Osteoblast (primary cell): ENCODE results near the gene USP21. TPM values are rescaled to one million over a fixed set of nuclear protein-coding genes. Genes with fewer than 3 reads are reported as not detected.

Source experiments
- DNase-seq: peaks from one replicate; pipeline ENCODE4 v3.0.0; 2011; ENCODE audit warnings: low spot score, mixed read lengths; ENCODE audit not compliant: insufficient read length; ENCODE audit errors: missing footprints
- H2AFZ ChIP-seq: 2 replicates; pipeline ENCODE4 v1.6.0; 2011; ENCODE audit warnings: mild to moderate bottlenecking, low read length
- H3K27ac ChIP-seq: 2 replicates; pipeline ENCODE4 v1.5.1; 2011; ENCODE audit warnings: mild to moderate bottlenecking, low read depth, low read length, moderate library complexity
- H3K27me3 ChIP-seq: 2 replicates; pipeline ENCODE4 v1.6.0; 2012; ENCODE audit warnings: mild to moderate bottlenecking, control low read depth, inconsistent platforms, low read length, moderate library complexity; ENCODE audit not compliant: insufficient read depth
- H3K36me3 ChIP-seq: 2 replicates; pipeline ENCODE4 v1.5.1; 2011; ENCODE audit warnings: mild to moderate bottlenecking, low read length, control low read depth, moderate library complexity; ENCODE audit not compliant: insufficient read depth
- H3K4me1 ChIP-seq: 2 replicates; pipeline ENCODE4 v1.5.1; 2011; ENCODE audit warnings: mild to moderate bottlenecking, low read length, control low read depth, moderate library complexity; ENCODE audit not compliant: insufficient read depth
- H3K4me2 ChIP-seq: 2 replicates; pipeline ENCODE4 v1.6.0; 2011; ENCODE audit warnings: mild to moderate bottlenecking, low read length; ENCODE audit not compliant: insufficient read depth
- H3K4me3 ChIP-seq: fragments of 200-600 bp; sonication (generic); 3 replicates; pipeline ENCODE4 v1.5.1; 2012; ENCODE audit warnings: mild to moderate bottlenecking, low read length, inconsistent platforms; ENCODE audit not compliant: insufficient read depth
- H3K79me2 ChIP-seq: 2 replicates; pipeline ENCODE4 v1.6.0; 2012; ENCODE audit warnings: mild to moderate bottlenecking, low read length, control low read depth, inconsistent platforms; ENCODE audit not compliant: insufficient read depth
- H3K9me3 ChIP-seq: 2 replicates; pipeline ENCODE4 v1.5.1; 2011; ENCODE audit warnings: low read depth, low read length, control low read depth
- H4K20me1 ChIP-seq: 2 replicates; pipeline ENCODE4 v1.6.0; 2012; ENCODE audit warnings: mild to moderate bottlenecking, low read length, control low read depth; ENCODE audit not compliant: insufficient read depth
- total RNA-seq: library from RNA; depleted of rRNA; stranded (reverse); fragments of >200 nt; gene quantifications from 2 replicates; pipeline ENCODE4 v1.2.3, GENCODE V29; 2012
- TF ChIP-seq, protein P1 (sequence below): IDR thresholded peaks from 2 replicates; pipeline ENCODE4 v1.5.1; 2011; ENCODE audit warnings: mild to moderate bottlenecking, low read depth, low read length, moderate library complexity; ENCODE audit errors: extremely low read depth

The USP21 gene
- total RNA-seq, 1 donor = 8.0 TPM

DNA sequence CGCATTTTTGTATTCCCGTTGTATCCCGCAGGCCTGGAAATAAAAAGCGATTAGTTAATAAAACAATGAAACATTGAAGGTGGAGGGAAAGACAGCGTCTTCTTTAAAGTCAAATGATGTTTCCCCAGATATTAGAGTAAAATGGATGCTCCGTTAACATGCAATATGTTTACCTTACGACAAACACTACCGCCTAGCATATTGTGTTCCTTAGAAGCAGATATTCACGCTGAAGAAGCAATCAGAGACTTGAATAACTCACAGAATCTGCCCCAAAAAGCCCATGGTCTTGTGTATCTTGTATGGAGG, 18.6 kb downstream of the USP21 start:
- no peaks in the 10 kb centered on the region for H3K9me3 ChIP-seq
- no peaks in the 10 kb centered on the region for H3K27me3 ChIP-seq
- peak overlapping the region; percentile 99 for H2AFZ ChIP-seq
- DNase-seq = no peak
- H3K4me2 ChIP-seq = peak overlapping the region; percentile 99
- peaks cover 27% of the 10 kb centered on the region for H3K4me1 ChIP-seq
- peaks cover 16% of the 10 kb centered on the region for H3K79me2 ChIP-seq
- TF ChIP-seq, protein P1, sequence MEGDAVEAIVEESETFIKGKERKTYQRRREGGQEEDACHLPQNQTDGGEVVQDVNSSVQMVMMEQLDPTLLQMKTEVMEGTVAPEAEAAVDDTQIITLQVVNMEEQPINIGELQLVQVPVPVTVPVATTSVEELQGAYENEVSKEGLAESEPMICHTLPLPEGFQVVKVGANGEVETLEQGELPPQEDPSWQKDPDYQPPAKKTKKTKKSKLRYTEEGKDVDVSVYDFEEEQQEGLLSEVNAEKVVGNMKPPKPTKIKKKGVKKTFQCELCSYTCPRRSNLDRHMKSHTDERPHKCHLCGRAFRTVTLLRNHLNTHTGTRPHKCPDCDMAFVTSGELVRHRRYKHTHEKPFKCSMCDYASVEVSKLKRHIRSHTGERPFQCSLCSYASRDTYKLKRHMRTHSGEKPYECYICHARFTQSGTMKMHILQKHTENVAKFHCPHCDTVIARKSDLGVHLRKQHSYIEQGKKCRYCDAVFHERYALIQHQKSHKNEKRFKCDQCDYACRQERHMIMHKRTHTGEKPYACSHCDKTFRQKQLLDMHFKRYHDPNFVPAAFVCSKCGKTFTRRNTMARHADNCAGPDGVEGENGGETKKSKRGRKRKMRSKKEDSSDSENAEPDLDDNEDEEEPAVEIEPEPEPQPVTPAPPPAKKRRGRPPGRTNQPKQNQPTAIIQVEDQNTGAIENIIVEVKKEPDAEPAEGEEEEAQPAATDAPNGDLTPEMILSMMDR = no peak
- peaks cover 3% of the 10 kb centered on the region for H4K20me1 ChIP-seq
- H3K4me3 ChIP-seq = peak overlapping the region; percentile 98
- peaks cover 25% of the 10 kb centered on the region for H3K36me3 ChIP-seq
- H3K27ac ChIP-seq = peak overlapping the region; percentile 96

DNA sequence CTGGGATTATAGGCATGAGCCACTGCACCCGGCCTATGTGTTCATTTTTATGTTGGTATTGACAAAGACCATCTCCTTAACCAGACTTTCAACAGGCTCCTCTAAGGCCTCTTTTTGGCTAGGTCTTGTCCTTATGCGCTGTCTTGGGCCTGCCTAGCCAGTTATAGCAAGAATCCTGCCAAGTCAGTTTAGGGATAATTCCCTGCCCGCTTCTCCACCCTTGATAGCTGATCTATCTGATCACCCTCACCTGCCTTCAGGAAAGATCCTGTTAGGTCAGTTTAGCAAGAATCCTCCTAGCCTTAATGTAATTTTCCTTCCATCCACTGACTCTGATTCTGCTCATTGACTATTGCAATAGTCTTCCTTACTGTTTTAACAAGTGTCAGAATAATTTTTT, 20.4 kb downstream of the USP21 start:
- peaks cover 3% of the 10 kb centered on the region for H4K20me1 ChIP-seq
- no peak overlapping the region for H3K4me3 ChIP-seq
- H2AFZ ChIP-seq = no peak overlapping the region
- no peak for DNase-seq
- H3K4me2 ChIP-seq = no peak overlapping the region
- H3K9me3 ChIP-seq = no peaks in the 10 kb centered on the region
- H3K79me2 ChIP-seq = peaks cover 16% of the 10 kb centered on the region
- no peak overlapping the region for H3K27ac ChIP-seq
- H3K4me1 ChIP-seq = peaks cover 17% of the 10 kb centered on the region
- H3K27me3 ChIP-seq = no peaks in the 10 kb centered on the region
- H3K36me3 ChIP-seq = peaks cover 12% of the 10 kb centered on the region
- TF ChIP-seq, protein P1 = no peak

DNA sequence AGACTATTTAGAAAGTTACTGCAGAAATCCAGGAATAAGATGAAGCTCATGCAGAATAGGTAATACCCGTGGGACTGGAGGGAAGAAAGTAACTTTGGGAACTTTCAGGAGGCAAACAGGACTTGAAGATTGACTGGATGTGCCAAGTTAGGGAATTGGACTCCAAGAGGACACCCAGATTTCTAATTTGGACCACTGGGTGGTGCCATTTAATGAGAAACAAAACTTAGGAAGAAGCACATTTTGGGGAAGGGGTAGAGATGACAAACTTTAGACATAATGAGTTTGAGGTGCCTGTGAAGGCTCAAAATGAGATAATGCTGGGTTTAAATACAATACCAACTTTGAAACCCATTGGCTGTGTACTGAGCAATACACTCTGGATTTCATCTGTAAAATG, 21.3 kb downstream of the USP21 start:
- H3K79me2 ChIP-seq = peaks cover 16% of the 10 kb centered on the region
- H3K9me3 ChIP-seq = no peaks in the 10 kb centered on the region
- peaks cover 3% of the 10 kb centered on the region for H3K36me3 ChIP-seq
- no peak overlapping the region for H3K4me3 ChIP-seq
- H3K4me2 ChIP-seq = no peak overlapping the region
- TF ChIP-seq, protein P1 = peak; percentile 46
- peaks cover 25% of the 10 kb centered on the region for H3K4me1 ChIP-seq
- H2AFZ ChIP-seq = no peak overlapping the region
- H3K27me3 ChIP-seq = no peaks in the 10 kb centered on the region
- H3K27ac ChIP-seq = no peak overlapping the region
- peaks cover 3% of the 10 kb centered on the region for H4K20me1 ChIP-seq
- no peak for DNase-seq

DNA sequence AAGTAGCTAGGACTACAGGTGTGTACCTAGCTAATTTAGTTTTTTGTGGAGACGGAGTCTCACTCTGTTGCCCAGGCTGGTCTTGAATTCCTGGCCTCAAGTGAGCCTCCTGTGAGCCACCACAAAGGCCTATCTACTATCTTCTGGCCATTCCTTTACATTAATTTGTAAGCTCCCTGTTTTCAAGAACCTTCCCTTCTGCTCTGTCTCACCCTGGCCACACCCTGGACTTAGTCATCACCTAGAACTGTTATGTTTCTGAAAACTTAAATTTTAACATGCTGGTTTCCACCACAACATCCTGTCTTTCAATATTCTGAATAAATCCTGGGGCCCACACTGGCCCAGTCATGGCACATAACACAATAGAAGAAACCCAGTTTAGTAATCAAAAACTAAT, 22.9 kb downstream of the USP21 start:
- Histone ChIP-seq H3K4me3 (no peak overlapping the region), H3K4me1 (peaks cover 21% of the 10 kb centered on the region), H3K27ac (no peak overlapping the region), H4K20me1 (no peaks in the 10 kb centered on the region), H3K36me3 (no peaks in the 10 kb centered on the region), H3K79me2 (peaks cover 1% of the 10 kb centered on the region), H3K4me2 (no peak overlapping the region), H2AFZ (peak overlapping the region; percentile 53), H3K9me3 (no peaks in the 10 kb centered on the region), H3K27me3 (no peaks in the 10 kb centered on the region)
- TF ChIP-seq, protein P1 = no peak
- DNase-seq = no peak
